ENCODE measurements around the gene SNX14. TPM values are rescaled to one million over a fixed set of nuclear protein-coding genes. Genes with fewer than 3 reads are reported as not detected.

SNX14 gene
- total and polyA plus RNA-seq, 2 of the 8 experiments (the other 6 are each of a cell fraction or from before 2014, with no cell fraction given), result 11.9 to 24.2 TPM

- Histone ChIP-seq H3K23ac (ENCODE audit: insufficient read length) (no peak overlapping the region), H2BK5ac (ENCODE audit: low read depth, low read length) (no peak overlapping the region), H3K9me3 (ENCODE audit: insufficient read depth in 2 of 2, low read depth in 1 of 2, low read length in 1 of 2) (no peaks in the 10 kb centered on the region), H4K20me1 (replicated peaks in 1 of 2; ENCODE audit: control insufficient read depth in 1 of 2, insufficient read depth in 2 of 2, low read length in 2 of 2) (peaks cover 0 to 2% of the 10 kb centered on the region in 2 experiments), H3K23me2 (ENCODE audit: low read depth, low read length) (no peaks in the 10 kb centered on the region), H3K4me3 (ENCODE audit: extremely low read depth in 1 of 4, insufficient read depth in 2 of 4, low read depth in 3 of 4, low read length in 4 of 4) (no peak overlapping the region), H3K4ac (replicated peaks; ENCODE audit: insufficient read length, low read depth, low read length) (no peak overlapping the region), H2BK15ac (ENCODE audit: low read length) (no peak overlapping the region), H2AFZ (ENCODE audit: low read length) (no peak overlapping the region), H3K79me1 (ENCODE audit: low read depth, low read length) (peaks cover 7% of the 10 kb centered on the region), H3K18ac (ENCODE audit: extremely low read depth, low read length) (no peak overlapping the region), H3K27me3 (replicated peaks in 1 of 4; ENCODE audit: control insufficient read depth in 3 of 4, extremely low read depth in 1 of 4, insufficient read depth in 3 of 4, low read length in 3 of 4) (no peaks in the 10 kb centered on the region), H4K91ac (replicated peaks; ENCODE audit: insufficient read length, low read length) (no peak overlapping the region), H4K5ac (ENCODE audit: insufficient read length, low read depth, low read length) (no peak overlapping the region), H2AK5ac (ENCODE audit: low read depth, low read length) (no peak overlapping the region), H2BK12ac (ENCODE audit: low read depth, low read length) (no peak overlapping the region), H3K79me2 (ENCODE audit: control insufficient read depth in 1 of 2, insufficient read depth in 2 of 2, low read length in 2 of 2) (peaks cover 0 to 4% of the 10 kb centered on the region in 2 experiments; a peak in 1 of 4 replicates), H3K36me3 (ENCODE audit: control insufficient read depth in 2 of 4, insufficient read depth in 4 of 4, low read length in 3 of 4) (no peaks in the 10 kb centered on the region), H3K4me1 (replicated peaks in 1 of 4; ENCODE audit: control insufficient read depth in 3 of 4, insufficient read depth in 4 of 4, low read length in 3 of 4) (peaks cover 0 to 4% (median 2%) of the 10 kb centered on the region in 4 experiments; a peak in 3 of 7 replicates), H3K4me2 (ENCODE audit: insufficient read depth in 1 of 2, low read depth in 2 of 2, low read length in 2 of 2) (no peak overlapping the region), H3K9ac (replicated peaks in 1 of 4; ENCODE audit: extremely low read depth in 1 of 4, low read depth in 3 of 4, low read length in 3 of 4) (no peak overlapping the region), H3K14ac (ENCODE audit: insufficient read length) (no peak overlapping the region), H2BK120ac (replicated peaks; ENCODE audit: low read depth, low read length) (no peak overlapping the region), H2BK20ac (ENCODE audit: low read length) (no peak overlapping the region), H3K27ac (ENCODE audit: low read depth, low read length) (no peak overlapping the region), H4K8ac (ENCODE audit: extremely low read depth, insufficient read depth, low read length) (no peak overlapping the region), H3K56ac (replicated peaks; ENCODE audit: insufficient read length, low read depth, low read length) (no peak overlapping the region)
- FAIRE-seq, result no peak
- CTCF ChIA-PET (ENCODE audit: partially characterized antibody), result interaction anchor here (0.6 kb wide), 1 partner anchor 450 kb away, joined by 3 read pairs; no protein-coding TSS in a partner anchor
- WGBS, 2 experiments (ENCODE audit: extremely low coverage in 1 of 2, insufficient coverage in 1 of 2, insufficient read length in 1 of 2, insufficient replicate concordance in 2 of 2, low coverage in 1 of 2, low lambda C conversion rate in 2 of 2, missing lambda C conversion rate in 1 of 2), result 87% methylated on average over 2 of the region's 2 CpGs; no CpG with 5 or more reads in 1 of the 2 experiments
- POLR2A ChIA-PET (ENCODE audit: partially characterized antibody), result no interaction called here
- no peak for DNase-seq (ENCODE audit: low read depth in 1 of 2, low spot score in 2 of 2)
- TF ChIP-seq ZNF274 (IDR thresholded peaks at IDR 0.05; ENCODE audit: borderline replicate concordance, extremely low read depth, low read length) (no peak), POLR2A (IDR thresholded peaks at IDR 0.05; ENCODE audit: control extremely low read depth in 1 of 2, low read depth in 2 of 2, low read length in 2 of 2) (no peak), RAD21 (IDR thresholded peaks at IDR 0.05 in 1 of 2, conservative IDR thresholded peaks at IDR 0.05 in 1 of 2; ENCODE audit: low read depth in 2 of 2, low read length in 2 of 2) (no peak), FOSL1 (IDR thresholded peaks at IDR 0.05; ENCODE audit: insufficient read depth, low read depth, low read length) (no peak), RXRA (IDR thresholded peaks at IDR 0.05; ENCODE audit: insufficient read depth, low read depth, low read length) (no peak), JUN (IDR thresholded peaks at IDR 0.05; ENCODE audit: low read depth, low read length) (no peak), E2F6 (IDR thresholded peaks at IDR 0.05) (no peak), EP300 (IDR thresholded peaks at IDR 0.05; ENCODE audit: borderline replicate concordance in 1 of 2, low read depth in 2 of 2, low read length in 2 of 2) (no peak), PHF8 (conservative IDR thresholded peaks at IDR 0.05; ENCODE audit: low read depth, low read length) (no peak), BRCA1 (IDR thresholded peaks at IDR 0.05; ENCODE audit: low read depth, low read length) (no peak), ASH2L (IDR thresholded peaks at IDR 0.05; ENCODE audit: low read length) (no peak), SAP30 (IDR thresholded peaks at IDR 0.05; ENCODE audit: insufficient read depth, insufficient replicate concordance, low read length) (no peak), POLR2AphosphoS5 (IDR thresholded peaks at IDR 0.05; ENCODE audit: low read depth, low read length) (no peak)
Observed at GRCh38 chr6:85576476-85576875, 17.2 kb downstream of the SNX14 start.

Data from H1 (cell line).